ENCODE results near the gene ARHGEF17.

DNA sequence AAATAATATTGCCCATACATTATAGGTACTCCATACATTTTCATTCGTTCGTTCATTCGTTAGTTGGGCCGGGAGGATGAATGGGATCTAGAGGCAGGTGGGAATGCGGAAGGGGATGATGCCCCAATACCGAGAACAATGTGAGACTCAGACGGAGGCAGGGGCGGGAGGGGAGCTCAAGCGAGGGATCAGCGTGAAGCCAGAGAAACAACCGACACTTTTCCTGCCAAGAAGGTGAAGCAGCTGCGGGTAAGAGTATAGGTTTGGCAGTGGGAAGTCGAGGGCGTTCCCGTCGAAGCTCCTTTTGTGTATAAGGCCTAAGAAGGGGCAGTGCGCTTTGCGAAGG, 1.1 kb upstream of the ARHGEF17 start:
- TF ChIP-seq, protein P1, sequence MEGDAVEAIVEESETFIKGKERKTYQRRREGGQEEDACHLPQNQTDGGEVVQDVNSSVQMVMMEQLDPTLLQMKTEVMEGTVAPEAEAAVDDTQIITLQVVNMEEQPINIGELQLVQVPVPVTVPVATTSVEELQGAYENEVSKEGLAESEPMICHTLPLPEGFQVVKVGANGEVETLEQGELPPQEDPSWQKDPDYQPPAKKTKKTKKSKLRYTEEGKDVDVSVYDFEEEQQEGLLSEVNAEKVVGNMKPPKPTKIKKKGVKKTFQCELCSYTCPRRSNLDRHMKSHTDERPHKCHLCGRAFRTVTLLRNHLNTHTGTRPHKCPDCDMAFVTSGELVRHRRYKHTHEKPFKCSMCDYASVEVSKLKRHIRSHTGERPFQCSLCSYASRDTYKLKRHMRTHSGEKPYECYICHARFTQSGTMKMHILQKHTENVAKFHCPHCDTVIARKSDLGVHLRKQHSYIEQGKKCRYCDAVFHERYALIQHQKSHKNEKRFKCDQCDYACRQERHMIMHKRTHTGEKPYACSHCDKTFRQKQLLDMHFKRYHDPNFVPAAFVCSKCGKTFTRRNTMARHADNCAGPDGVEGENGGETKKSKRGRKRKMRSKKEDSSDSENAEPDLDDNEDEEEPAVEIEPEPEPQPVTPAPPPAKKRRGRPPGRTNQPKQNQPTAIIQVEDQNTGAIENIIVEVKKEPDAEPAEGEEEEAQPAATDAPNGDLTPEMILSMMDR (IDR thresholded peaks at IDR 0.05 in 8 of 11, conservative IDR thresholded peaks at IDR 0.05 in 3 of 11): no peak
- TF ChIP-seq POLR2A (IDR thresholded peaks at IDR 0.05): no peak

All from spleen (tissue), 7 donors.